WI38 (cell line): ENCODE data around the gene ZNF611.
"Not testable (repeated sequence)": the region's sequence is repeated elsewhere in the genome, so short reads cannot be mapped to it uniquely, and the experiment has no call there.

Experiments
- H3K4me3 ChIP-seq: 2 replicates; pipeline ENCODE4 v1.5.1; 2011; ENCODE audit warnings: low read depth, mild to moderate bottlenecking, control low read depth, low read length
- TF ChIP-seq, protein P1 (sequence below): IDR thresholded peaks from 2 replicates; pipeline ENCODE4 v1.5.1; 2012; ENCODE audit warnings: low read depth, mild to moderate bottlenecking, control low read depth, low read length

The ZNF611 gene

DNA sequence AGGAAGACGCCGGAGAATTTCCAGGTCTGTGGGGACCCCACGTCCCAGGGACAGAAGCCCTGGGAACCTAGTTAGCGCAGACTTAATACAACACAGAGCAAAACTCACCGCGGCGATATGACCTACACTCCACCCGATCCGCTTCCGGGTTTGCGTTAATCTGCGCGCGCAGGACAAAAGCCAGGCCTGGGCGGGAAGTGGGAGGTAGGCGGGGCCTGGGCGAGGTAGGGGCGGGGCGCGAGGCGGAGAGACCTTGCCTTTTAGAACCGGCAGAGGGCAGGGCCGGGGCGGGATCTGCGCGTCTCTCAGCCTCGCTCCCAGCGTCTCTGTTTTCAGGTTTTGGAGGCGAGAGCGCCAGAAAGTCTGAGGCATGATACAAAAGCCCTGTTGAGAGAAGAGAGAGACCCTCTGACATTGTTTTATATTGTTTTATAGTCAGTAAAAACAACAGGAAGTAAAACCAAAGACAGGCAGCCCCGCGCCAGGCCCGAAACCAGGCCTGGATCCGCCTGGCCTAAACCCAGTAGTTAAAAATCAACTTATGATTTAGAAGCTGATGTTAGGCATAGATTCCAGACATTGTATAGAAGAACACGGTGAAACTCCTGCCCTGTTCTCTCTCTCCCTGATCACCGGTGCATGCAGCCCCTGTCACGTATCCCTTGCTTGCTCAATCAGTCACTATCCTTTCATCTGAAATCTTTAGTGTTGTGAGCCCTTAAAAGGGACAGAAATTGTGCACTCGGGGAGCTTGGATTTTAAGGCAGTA, at the start of gene ZNF611:
Gene ZNF611, minus strand, starts transcription at position 152 of the 769 bp plus-strand sequence. CDS start 19,150 bp downstream, outside the sequence.
- peak within 1 kb of the TSS; percentile 89 for H3K4me3 ChIP-seq
- TF ChIP-seq, protein P1, sequence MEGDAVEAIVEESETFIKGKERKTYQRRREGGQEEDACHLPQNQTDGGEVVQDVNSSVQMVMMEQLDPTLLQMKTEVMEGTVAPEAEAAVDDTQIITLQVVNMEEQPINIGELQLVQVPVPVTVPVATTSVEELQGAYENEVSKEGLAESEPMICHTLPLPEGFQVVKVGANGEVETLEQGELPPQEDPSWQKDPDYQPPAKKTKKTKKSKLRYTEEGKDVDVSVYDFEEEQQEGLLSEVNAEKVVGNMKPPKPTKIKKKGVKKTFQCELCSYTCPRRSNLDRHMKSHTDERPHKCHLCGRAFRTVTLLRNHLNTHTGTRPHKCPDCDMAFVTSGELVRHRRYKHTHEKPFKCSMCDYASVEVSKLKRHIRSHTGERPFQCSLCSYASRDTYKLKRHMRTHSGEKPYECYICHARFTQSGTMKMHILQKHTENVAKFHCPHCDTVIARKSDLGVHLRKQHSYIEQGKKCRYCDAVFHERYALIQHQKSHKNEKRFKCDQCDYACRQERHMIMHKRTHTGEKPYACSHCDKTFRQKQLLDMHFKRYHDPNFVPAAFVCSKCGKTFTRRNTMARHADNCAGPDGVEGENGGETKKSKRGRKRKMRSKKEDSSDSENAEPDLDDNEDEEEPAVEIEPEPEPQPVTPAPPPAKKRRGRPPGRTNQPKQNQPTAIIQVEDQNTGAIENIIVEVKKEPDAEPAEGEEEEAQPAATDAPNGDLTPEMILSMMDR, result peak; percentile 65

DNA sequence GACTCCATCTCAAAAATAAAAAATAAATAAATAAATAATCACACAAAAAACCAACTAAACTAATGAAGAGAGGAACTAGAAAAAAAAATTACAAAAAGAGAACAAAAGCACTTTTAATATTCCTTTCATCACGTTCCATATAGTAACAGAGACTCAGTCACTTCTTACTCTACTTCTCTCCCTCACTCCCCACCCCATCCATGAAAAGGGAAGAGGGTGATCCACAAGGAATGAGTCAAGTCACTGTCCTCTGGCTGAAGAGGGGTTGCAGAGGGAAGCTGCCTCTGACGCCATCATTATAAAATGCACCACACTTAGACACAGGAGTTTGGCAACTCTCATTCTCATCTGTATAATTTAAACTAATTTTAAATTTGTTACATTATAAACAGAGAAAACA, 48.0 kb upstream of the ZNF611 start:
- H3K4me3 ChIP-seq, result not testable (repeated sequence)

DNA sequence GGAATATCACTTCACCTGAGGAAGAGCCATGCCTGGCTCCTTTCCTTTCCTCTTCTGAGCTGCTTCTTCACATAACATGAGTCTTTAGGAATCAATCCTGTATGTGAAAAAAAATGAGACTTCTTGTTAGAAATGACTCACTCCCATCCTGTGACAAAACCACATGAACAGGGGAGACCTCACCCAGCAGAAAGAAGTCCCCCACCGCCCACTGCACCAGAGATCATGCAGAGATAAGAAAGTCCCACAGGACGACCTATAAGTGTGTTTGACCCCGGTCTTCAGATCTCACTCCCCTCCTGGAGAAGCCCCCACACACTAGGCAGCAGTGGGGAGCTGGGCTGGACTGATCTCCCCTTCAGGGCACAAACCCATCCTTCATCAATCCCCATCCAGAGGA, 44.0 kb upstream of the ZNF611 start:
- H3K4me3 ChIP-seq, result no peak overlapping the region
- TF ChIP-seq, protein P1, result no peak

DNA sequence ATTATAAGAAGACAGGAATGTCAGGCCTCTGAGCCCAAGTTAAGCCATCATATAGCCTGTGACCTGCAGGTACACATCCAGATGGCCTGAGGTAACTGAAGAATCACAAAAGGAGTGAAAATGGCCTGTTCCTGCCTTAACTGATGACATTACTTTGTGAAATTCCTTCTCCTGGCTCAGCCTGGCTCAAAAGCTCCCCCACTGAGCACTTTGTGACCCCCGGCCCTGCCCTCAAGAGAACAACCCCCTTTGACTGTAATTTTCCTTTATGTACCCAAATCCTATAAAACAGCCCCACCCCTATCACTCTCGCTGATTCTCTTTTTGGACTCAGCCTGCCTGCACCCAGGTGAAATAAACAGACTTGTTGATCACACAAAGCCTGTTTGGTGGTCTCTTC, 21.6 kb upstream of the ZNF611 start:
- H3K4me3 ChIP-seq, result not testable (repeated sequence)

DNA sequence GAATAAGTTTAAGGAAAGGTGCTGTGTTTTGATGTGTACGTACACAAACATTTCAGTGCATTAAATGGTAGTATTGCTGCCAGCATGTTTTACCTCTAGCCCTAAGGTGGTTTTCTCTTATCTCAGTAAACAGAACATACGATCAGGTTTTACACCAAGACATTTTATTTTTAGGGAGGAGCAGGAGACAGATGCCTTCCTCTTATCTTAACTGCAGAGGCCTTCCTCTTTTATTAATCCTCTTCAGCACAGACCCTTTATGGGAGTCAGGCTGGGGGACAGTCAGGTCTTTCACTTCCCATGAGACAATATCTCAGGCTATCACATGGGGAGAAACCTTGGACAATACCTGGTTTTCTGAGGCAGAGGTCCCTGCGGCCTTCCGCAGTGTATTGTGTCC, 14.9 kb upstream of the ZNF611 start:
- no peak overlapping the region for H3K4me3 ChIP-seq
- TF ChIP-seq, protein P1, result no peak

DNA sequence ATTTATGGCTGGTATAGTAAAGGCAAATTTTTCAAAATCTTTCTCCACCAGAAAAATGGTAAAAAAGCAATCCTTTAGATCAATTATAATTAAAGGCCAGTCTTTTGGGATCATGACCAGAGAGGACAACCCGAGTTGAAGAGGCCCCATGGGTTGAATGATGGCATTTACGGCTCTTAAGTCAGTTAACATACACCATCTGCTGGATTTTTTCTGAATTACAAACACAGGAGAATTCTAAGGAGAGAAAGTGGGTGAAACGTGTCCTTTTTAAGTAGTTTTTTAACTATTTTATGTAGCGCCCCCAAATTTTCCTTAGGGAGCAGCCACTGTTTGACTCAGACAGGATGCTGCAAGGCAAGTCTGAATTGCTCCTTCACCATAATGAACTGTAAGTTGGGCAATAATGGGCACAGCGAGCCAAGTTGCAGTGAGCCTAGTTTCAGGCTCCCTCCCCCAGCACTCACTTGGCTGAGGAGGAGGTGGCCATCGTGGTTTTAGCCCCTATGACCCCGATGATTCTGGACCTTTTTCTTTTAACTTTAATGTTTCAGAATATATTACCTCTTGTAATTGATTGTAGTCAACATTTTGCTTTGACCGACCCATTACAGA, 13.6 kb upstream of the ZNF611 start:
- no peak overlapping the region for H3K4me3 ChIP-seq
- TF ChIP-seq, protein P1, result no peak; the same call in 1 of the 2 replicates

DNA sequence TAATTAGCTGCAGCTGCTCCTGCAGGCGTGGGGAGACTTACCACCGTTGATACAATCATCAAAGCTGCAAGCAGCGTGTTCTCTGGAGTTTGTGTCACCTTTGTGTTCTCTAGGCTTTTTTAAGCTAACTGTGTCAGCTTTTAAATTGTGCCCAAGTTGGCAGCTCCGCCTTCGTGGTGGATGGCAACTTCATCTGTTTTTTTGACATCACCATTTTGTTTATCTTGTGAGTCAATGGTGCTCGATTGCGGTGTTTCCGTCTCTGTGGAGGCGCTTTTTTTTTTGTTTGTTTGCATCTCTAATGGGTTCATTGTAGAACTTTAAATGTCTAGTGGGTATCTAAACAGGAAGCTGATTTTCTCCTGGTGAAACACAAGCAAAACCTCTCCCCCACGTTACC, 11.1 kb upstream of the ZNF611 start:
- H3K4me3 ChIP-seq, result not testable (repeated sequence)

DNA sequence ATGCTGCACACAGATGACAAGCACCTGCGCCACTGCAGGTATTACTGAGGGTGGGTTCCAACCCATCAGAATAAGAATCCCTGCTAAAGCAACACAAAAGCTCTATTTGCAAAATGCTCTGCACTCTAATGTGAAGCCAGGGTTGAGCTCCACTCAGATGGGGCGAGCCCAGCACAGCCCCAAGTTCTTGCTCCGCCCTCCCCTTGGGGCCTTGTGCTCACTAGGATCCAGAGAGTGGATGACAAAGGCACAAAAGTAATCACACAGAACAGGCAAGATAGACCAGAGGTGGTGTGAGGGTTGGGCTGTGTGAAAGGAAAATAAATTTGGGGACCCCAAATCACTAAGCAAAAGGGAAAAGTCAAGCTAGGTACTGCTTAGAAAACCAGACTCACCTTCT, 8.2 kb upstream of the ZNF611 start:
- H3K4me3 ChIP-seq, result no peak overlapping the region
- TF ChIP-seq, protein P1, result no peak

DNA sequence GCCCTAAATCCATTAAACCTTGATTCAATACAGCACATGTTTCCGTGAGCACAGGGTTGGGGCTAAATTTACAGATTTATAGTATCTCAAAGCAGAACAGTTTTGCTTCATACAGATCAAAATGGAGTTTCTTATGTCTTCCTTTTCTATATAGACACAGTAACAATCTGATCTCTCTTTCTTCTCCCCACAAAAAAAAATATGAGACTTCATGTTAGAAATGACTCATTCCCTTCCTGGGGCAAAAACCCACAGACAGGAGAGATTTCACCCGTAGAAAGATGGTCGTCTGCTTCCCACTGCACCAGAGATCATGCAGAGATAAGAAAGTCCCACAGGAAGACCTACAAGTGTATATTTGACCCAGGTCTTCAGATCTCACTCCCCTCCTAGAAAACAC, 7.7 kb upstream of the ZNF611 start:
- no peak overlapping the region for H3K4me3 ChIP-seq
- TF ChIP-seq, protein P1, result no peak
